IPS DF 19.7 (cell line): Measurements from ENCODE around the gene SHLD1.
"Not testable (repeated sequence)": the region's sequence is repeated elsewhere in the genome, so short reads cannot be mapped to it uniquely, and the experiment has no call there.

Source experiments
- DNase-seq: peaks from one replicate; pipeline ENCODE4 v3.0.0-alpha.2; 2013; ENCODE audit warnings: low read depth, low spot score

SHLD1 gene, protein sequence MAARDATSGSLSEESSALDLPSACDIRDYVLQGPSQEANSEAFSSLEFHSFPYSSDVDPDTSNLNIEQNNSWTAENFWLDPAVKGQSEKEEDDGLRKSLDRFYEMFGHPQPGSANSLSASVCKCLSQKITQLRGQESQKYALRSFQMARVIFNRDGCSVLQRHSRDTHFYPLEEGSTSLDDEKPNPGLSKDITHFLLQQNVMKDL

GRCh38 chr20:5749952-5750779, at the start of gene SHLD1:
Gene SHLD1, plus strand, starts transcription at chr20:5750401. Its CDS starts 22,465 bp downstream, at chr20:5772866.
- DNase-seq = peak; percentile 77

DNA sequence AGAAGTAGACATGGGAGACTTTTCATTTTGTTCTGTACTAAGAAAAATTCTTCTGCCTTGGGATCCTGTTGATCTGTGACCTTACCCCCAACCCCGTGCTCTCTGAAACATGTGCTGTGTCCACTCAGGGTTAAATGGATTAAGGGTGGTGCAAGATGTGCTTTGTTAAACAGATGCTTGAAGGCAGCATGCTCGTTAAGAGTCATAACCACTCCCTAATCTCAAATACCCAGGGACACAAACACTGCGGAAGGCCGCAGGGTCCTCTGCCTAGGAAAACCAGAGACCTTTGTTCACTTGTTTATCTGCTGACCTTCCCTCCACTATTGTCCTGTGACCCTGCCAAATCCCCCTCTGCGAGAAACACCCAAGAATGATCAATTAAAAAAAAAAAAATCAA, 47.9 kb upstream of the SHLD1 start:
- DNase-seq = not testable (repeated sequence)

DNA sequence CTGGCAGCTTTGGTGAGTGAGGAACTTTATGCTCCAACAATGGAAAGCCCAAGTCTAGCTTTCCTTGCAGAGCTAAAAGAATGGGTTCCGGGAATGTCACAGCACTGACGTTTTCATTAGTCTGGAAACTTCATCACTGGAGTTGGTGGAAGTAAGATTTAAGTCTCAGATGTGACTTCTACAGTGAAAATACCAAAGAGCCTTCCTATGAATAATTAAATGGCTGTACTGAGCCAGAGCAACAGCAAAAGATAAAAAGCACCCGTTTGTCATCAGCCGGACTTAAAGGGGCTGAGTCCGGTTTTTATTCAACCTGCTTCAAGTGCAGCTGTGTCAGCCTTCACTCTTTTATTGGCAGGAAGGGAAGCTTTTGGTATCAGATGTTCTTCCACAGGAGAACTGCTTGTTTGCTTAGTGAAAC, 46.5 kb upstream of the SHLD1 start:
- no peak for DNase-seq

GRCh38 chr20:5705827-5706226, 44.4 kb upstream of the SHLD1 start:
- DNase-seq = no peak

DNA sequence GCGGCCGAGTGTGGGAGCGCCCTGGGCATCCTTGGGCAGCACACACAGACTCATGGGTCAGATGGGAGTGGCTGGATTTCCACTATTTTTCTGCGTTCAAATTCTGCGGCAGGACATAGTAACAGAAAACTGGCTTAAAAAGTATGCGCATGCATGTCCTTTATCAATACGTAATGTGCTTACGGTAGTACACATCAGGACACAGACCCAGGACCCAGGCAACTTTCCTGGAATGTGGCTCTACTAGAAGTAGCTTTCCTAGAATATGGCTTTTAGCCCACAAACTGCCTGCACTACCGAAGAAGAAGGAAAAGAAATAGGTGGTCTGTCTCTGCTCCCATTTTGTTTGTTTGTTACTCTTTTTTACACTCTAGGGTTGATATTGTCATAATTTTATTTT, 43.4 kb upstream of the SHLD1 start:
- no peak for DNase-seq

DNA sequence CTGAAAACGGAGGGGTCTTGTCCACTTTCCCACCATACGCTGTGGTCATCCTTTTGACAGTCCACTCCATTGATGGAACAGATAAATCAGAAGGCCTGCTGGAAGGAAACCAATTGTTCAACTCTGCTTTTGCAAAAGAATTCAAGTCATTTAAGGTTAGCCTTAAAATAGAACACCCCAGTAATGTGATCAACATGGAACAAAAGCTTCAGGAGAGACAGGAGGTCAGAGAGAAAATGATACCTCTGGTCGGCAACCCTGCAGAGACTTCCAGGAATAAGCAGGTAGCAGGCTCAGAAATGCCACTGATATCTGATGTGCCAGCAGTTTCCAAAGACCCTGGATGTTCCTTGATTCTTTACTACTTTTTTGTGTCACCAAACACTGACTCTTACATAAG, 39.6 kb upstream of the SHLD1 start:
- no peak for DNase-seq

GRCh38 chr20:5714261-5715041, 35.8 kb upstream of the SHLD1 start:
- peak; percentile 42 for DNase-seq

GRCh38 chr20:5715071-5715841, 34.9 kb upstream of the SHLD1 start:
- no peak for DNase-seq

GRCh38 chr20:5716953-5717352, 33.2 kb upstream of the SHLD1 start:
- DNase-seq = no peak

DNA sequence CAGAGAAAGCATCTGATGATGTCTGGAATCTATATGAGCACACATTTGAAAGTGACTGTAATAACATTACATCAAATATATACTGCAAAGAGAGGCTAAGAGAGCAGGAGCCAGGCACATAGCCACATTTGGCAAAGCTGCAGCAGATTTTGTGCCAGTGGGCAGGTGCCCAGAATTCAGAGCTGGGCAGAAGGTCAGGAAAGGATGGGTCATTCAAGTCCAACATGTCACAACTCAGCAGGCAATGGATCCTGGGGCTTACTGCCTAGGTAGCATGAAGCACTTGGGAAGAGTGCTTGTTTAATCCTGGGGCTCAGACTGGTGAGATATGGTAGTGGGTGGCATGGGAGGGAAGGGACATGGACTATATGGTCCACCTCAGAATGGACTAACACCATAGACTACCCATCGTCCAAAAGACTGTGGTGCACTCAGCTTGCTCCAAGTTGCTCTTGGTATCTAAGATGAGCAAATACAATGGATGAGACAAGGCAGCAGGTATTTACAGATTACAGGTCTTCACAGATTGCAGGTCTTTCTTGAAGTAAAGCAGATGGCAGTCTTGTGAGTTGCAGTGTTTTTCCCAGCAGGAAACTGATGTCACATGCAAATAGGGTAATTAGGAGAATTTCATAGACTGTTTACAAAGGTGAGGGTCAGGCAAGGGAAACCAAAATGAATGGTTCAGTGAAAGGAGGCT, 31.2 kb upstream of the SHLD1 start:
- DNase-seq = no peak

- DNase-seq = no peak
These were observed 30.3 kb upstream of the SHLD1 start for GRCh38 chr20:5719861-5720403.

- no peak for DNase-seq
These were observed 29.5 kb upstream of the SHLD1 start for GRCh38 chr20:5720696-5721095.

DNA sequence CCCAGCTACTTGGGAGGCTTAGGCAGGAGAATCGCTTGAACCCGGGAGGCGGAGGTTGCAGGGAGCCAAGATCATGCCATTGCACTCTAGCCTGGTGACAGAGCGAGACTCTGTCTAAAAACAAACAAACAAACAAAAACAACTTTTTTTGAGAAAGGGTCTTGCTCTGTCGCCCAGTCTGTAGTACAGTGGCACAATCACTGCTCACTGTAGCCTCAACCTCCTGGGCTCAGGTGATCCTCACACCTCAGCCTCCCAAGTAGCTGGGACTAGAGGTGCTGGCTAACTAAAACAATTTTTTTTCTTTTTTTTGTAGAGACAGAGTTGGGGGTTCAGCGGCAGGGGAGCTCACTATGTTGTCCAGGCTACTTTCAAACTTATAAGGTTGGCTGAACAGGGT, 28.8 kb upstream of the SHLD1 start:
- not testable (repeated sequence) for DNase-seq

- no peak for DNase-seq
These were observed 27.3 kb upstream of the SHLD1 start for GRCh38 chr20:5722927-5723326.

- DNase-seq = not testable (repeated sequence)
These were observed 25.1 kb upstream of the SHLD1 start for GRCh38 chr20:5725183-5725463.

DNA sequence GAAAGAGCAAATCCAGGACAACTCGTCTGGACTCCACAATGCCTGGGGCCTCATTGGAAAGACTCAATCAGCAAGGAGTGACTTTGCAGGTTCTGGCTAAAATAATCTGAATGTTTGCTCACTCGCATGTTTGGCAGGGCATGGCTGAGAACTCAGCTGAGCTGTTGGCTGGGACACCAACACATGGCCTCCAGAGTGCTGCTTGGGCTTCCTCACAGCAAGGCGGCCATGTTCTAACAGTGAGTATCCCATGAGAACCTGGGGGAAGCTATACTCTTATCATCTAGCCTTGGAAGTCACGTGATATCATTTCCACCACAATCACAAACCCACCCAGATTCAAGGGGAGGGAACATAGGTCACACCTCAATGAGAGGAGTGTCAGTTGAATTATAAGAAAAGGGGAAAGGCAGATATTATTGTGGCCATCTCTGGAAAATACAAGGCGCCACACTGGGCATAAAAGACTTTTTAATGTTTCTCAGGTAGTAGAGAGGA, 23.1 kb upstream of the SHLD1 start:
- no peak for DNase-seq

GRCh38 chr20:5729348-5729747, 20.9 kb upstream of the SHLD1 start:
- no peak for DNase-seq

DNA sequence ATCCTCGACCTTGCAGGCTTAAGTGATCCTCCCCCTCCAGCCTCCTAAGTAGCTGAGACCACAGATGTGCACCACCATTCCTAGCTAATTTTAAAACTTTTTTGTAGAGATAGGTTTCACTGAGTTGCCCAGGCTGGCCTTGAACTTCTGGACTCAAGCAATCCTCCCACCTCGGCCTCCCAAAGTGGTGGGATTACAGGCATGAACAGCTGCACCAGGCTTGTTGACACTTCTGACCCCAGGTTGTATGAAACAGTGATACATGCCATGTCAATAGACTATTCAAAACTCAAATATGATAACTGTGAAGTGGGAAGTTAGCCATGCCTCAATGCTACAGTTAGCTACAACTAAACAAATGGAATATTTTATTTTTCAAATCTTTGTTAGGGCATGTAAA, 20.1 kb upstream of the SHLD1 start:
- no peak for DNase-seq

- DNase-seq = no peak
These were observed 18.3 kb upstream of the SHLD1 start for GRCh38 chr20:5731753-5732366.

DNA sequence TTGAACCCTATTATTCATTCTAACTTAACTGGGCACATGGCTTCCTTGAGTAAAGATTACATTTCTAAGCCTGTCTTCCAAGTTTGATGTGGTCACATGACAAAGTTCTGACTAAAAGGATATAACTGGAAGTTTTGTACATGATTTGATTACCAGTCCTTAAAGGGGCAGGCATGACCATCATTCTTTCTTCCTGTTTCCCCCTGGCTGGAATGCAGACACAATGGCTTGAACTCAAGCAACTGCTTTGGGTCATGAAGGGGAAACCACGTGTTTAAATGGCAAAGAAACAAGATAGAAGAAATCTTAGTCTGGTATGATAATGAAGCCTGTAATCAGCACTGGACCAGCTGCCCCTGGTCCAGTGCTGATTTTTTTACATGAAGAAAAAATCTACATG, 15.6 kb upstream of the SHLD1 start:
- DNase-seq = no peak
